Activated naive CD4-positive, alpha-beta T cell treated with Interleukin-2 at 50 U/mL for 16 hours (primary cell): ENCODE results near the gene CLDN15.
A peak's percentile ranks its signal among the peaks of the same experiment; 100 is the strongest.
"Not testable (repeated sequence)": the region's sequence is repeated elsewhere in the genome, so short reads cannot be mapped to it uniquely, and the experiment has no call there.

Experiments used
- DNase-seq: peaks from one replicate; pipeline ENCODE4 v3.0.0-alpha.2; 2020

Gene CLDN15, protein sequence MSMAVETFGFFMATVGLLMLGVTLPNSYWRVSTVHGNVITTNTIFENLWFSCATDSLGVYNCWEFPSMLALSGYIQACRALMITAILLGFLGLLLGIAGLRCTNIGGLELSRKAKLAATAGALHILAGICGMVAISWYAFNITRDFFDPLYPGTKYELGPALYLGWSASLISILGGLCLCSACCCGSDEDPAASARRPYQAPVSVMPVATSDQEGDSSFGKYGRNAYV

DNA sequence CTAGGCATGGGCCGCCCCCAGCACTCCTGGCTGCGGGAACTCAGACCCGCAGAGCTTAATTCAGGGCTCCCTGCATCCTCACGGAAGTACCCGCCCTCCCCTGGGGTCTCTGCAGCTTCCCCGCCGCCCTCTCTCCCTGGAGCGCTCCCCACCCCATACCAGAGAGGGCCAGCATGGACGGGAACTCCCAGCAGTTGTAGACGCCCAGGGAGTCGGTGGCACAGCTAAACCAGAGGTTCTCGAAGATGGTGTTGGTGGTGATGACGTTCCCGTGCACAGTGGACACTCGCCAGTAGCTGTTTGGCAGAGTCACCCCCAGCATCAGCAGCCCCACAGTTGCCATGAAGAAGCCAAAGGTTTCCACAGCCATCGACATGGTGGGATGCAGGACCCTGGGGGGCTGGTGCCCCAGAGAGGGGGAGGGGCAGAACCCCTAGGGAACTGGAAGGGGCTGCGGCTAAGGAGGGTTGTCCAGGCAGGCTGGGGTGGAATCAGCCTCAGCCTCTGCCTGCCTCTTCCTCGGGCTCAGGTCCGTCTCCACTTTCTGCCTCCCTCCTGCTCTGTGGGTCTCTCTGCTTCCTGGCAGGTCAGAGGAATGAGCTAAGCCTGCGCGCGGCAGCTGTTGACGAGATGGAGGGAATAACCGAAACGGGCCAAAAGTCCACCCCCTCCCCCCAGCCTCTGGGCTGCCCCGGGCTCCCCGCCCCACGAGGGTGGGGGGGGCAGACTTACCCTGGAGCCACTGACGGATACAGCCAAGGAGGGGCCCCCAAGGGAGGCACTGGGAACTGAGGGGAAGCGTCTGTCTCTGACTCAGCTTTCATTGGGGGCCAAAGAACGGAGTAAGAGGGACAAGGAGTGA is at the start of gene CLDN15:
CLDN15 (minus strand) TSS at position 597 of the 862 bp plus-strand sequence; CDS start at position 376, 221 bp downstream.
- no peak for DNase-seq

DNA sequence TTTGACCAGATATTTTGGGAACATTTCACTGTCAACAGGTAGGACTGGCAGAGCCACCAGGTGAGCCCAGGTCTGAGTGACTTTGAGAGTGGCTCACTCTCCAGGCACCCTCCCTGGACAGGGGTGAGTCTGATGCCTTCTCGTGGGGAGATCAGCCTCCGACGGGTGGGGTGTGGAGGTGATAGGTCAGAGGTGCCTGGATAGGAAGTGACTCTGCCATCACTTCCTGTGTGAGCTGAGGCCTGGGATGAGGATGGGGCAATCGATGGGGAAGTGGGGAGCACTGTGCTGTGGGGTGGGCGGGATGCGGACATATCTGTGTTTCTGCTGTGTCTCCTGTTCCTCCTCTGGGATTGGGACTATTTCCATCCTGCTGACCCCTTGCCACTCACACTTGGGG is 49.4 kb upstream of the CLDN15 start:
- DNase-seq: no peak

DNA sequence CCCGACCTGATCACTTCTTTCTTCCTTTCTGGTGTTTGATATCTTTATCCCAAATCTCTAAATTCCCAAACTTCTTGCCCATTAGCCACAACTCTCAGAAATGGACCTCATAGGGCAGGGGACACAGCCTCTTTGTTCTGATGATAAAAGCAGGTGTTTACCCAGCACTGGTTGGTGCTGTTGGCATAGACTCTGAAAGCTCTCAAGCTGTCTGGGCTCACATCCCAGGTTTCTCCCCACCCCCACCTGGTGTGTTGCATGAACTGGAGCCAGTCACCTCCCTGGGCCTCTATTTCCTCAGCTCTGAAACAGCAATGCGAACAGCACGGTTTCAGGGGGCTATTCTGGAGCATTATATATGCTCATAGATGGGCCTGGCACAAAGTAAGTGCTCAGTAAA is 48.3 kb upstream of the CLDN15 start:
- not testable (repeated sequence) for DNase-seq

DNA sequence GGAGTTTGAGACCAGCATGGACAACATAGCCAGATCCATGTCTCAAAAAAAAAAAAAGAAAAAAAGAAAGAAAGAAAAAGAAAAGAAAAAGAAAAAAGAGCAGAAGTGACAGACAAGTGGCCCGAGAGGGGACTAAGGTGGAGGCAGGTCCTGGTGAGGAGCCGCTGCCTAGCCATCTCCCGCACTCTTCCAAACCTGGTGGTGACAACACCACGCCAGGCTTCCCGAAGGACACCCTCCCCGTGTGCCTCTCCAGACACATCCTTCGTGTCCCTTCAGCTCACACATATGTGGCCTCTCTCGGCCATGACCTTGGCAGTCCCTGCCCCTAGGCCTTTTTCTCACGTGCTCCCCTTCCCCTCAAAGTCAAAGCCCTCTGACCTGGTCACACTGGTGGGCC is 47.6 kb upstream of the CLDN15 start:
- DNase-seq: no peak

DNA sequence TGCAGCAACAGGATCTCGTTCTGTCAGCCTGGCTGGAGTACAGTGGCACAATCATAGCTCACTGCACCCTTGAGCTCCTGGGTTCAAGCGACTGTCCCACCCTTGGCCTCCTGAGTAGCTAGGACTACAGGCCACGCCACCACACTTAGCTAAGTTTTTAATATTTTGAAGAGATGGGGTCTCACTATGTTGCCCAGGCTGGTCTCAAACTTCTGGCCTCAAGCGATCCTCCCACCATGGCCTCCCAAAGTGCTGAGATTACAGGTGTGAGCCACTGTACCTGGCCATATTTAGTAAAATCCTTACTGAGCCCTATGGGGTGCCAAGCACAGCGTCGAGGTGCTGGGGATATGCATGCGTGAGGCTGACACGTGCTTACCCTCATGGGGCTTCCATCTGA is 43.3 kb upstream of the CLDN15 start:
- DNase-seq: not testable (repeated sequence)

DNA sequence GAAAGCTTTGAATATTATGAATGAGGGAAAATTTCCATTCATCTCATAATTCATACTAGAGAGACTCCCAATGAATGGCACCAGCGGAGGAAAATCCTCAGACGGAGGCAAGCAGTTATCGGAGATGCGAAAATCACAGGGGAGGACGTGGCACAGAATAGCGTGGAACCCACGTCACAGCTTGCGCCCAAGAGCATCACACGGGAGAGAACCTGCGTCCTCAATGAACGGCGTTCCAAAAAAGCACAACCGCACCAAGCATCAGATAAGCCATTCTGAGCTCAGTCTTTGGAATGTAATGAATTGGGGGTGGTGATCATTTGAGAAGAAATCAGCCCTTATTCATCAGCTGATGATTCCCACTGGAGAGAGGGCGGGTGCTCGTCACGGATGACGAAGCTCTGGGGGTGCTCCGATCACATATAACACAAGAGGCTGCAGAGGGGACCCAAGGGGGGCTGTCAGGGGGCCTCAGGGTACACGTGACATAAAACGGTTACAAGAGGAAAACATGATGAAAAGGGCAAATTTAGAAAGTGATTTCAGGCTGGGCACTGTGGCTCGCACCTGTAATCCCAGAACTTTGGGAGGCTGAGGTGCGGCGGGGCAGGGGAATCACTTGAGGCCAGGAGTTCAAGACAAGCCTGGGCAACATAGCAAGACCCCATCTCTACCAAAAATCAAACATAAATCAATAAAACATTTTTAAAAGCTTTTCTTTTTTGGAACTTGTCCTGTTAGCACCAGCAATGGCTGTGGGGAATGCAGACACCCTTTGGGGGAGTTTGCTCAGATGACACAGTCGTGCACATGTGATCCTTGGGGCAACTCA is 41.1 kb upstream of the CLDN15 start:
- DNase-seq: no peak

DNA sequence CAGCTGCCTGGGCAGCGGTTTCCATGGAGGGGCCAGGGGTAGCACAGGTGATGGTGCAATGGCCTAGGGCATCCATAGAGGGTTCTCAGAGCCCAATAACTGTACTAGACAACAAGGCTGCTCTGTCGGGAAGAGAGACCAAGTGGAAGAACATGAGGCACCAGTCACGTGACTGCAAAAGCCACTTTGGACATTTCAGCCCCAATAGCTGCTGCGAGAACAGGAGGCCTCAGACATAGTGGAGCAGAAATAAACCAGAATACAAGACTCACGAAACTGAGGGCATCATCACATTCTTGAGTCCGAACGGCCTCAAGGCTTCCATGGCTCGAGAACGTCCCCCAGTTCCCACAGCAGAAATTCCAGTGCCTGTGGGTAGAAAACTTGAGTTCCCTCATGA is 39.6 kb upstream of the CLDN15 start:
- DNase-seq: no peak

DNA sequence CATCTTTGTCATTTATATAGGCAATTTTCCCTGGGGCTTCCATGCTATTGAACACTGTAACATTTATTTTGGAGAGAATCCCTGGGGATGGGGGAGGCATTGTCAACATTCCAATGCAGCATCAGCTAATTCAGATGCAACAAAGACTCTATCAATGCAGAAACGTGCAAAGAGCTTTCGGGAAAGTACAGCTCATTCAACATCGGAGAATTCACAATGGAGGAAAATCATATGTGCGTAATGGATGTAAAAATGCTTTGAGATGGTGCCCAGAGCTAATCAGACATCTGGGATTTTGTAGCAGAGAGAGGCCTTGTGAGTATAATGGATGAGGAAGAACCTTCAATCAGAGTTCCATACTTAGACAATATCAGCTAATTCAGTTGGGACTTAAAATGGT is 35.6 kb upstream of the CLDN15 start:
- no peak for DNase-seq

DNA sequence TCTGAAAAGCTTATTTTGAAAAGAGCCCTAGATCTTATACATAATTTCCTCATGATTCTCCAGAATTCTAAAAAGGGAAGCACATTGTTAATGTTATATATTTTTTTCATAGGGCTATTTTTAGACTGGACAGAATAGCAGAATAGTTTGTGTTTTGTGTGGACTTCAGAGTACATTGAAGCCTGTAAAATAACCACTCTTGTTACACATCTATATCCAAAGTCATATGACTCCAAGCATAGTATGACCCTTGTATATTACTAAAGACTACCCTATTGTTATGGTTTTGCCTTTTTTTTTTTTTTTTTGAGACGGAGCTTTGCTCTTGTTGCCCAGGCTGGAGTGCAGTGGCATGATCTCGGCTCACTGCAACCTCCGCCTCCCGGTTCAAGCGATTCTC is 33.4 kb upstream of the CLDN15 start:
- no peak for DNase-seq

DNA sequence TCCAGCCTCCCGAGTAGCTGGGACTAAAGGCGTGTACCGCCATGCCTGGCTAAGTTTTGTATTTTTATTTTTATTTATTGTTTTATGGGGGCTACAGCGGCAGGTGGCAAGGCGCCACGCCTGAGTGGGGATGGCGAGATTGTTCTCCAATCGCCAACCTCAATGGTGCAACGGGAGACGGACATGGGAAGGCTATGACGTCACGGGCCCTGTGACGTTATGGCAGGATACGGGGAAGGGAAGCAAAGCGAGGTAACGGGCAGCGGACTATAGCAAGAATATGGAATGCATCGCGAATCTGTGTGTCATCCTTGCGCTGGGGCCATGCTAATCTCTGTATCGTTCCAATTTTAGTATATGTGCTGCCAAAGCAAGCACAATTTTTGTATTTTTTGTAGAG is 32.1 kb upstream of the CLDN15 start:
- DNase-seq: no peak

DNA sequence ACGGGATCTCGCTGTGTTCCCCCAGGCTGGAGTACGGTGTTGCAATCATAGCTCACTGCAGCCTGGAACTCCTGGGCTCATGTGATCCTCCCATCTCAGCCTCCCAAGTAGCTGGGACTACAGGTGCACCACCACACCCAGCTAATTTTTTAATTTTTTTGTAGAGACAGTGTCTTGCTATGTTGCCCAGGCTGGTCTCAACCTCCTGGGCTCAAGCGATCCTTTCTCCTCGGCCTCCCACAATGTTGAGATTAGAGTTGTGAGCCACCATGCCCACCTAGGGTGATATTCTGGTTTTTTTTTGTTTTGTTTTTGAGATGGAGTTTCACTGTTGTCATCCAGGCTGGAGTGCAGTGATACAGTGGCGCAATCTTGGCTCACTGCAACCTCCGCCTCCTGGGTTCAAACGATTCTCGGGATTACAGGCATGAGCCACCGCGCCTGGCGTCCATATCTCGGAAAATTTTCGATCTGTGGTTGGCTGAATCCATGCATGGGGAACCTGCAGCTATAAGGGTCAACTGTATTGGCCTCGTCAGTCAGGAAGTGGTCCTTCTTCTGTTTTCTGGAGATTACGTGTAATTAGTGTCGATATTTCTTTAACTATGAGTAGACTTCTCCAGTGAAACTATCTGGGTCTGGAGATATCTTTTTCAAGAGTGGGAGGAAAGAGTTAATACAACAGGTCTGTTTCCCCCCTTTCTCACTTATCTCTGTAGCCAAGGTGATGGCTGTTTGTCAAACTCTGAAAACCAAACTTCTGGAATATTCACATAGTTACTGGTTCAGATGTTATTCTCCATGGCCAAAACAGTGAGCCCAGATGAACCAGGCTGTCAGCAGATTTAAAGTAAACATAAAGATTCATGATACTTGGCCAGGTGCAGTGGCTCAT is 28.3 kb upstream of the CLDN15 start:
- DNase-seq: no peak

DNA sequence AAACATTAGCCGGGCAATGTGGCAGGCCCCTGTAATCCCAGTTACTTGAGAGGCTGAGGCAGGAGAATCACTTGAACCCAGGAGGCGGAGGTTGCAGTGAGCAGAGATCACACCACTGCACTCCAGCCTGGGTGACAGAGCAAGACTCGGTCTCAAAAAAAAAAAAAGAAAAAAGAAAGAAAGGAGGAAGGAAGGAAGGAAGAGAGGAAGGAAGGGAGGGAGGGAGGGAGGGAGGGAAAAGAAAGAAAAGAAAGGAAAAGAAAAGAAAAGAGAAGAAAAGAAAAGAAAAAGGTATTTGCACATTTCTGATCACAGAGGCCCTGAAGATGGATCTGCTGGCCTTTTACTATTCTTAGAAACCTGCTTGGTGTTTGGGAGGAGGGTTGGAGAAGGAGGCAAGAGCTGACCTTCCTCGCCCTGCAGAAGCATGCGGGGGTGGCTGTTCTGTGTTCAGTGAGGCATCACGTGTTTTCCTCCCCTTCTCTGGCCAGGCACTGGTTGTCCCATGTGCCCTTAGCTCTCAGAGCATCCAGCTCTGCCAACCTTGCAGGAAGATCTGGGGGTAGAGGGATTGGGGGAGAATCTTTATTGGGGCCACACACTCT is 26.6 kb upstream of the CLDN15 start:
- not testable (repeated sequence) for DNase-seq

DNA sequence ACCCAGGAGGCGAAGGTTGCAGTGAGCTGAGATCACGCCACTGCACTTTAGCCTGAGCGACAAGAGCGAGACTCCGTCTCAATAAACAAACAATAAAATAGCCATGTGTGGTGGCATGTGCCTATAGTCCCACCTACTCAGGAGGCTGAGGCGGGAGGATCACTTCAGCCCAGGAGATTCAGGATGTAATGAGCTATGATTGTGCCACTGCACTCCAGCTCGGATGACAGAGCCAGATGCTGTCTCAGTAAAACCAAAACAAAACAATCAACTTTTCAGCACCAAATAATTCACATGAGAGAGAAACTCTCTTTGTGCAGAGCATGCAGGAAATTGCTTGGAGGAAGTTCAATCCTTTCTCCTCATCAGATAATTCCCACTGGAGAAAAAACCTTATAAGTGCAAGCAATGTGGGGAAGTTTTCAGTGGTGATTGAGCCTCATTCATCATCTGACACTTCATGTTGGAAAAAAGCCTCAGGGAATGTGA is 20.7 kb upstream of the CLDN15 start:
- no peak for DNase-seq

DNA sequence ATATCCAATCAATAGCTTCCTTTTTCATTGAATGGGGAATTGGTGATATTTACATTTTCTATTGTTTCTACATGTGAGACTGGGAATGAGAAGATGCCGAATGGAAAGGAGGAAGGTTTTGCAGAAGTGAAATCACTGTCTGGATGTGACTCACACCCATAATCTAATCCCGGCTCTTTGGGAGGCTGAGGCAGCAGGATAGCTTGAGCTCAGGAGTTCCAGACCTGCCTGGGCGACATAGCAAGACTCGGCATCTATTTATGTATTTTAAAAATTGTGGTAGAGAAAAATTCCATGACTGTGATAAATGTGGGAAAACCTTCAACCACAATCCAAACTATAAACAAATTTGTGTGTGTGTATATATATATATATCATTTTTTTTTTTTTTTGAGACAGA is 18.2 kb upstream of the CLDN15 start:
- DNase-seq: no peak

DNA sequence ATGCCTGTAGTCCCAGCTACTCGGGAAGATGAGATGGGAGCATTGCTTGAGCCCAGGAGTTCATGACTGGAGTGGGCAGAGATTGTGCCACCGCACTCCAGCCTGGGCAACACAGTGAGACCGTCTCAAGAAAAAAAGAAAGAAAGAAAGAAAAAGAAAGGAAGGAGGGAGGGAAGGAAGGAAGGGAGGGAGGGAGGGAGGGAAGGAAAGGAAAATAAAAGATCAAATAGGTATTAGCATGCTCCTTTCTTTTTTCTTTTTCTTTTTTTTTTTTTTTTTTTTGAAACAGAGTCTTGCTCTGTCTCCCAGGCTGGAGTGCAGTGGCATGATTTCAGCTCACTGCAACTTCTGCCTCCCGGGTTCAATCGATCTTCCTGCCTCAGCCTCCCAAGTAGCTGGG is 15.6 kb upstream of the CLDN15 start:
- DNase-seq: not testable (repeated sequence)

DNA sequence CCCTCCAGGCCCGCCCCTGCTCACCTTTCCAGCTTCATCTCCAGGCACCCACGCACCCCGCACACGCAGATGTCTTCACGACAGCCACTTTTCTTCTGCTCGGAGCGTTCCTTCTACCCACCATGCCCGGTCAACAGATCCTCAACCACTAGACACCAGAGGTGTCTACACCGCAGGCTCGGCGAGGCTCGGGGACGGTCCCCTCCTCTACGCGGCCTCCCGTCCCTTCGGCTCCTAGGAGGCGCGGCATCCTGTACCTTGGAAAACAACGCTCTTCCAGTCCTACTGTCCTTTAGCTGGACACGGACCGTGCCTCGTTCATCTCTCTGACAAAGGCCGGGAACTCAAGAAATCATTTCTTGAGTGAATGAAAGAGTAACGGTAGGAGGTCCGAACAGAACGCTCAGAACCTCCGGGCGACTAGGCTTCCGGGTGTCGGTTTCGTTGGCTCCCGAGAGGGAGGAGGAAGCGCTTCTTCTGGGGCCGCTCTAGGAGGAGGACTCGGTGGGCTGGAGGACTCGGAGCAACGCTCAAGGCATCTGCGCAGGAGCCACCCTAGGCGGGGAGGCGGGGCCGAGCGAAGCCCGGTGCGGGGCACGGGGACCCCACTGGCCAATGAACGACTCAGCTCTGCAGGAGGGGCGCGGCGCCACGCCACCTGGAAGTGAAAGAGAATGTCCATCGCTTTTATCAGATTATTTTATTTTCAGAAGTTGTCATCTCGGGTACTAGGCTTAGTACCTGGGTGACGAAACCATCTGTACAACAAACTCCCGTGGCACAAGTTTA is 14.5 kb upstream of the CLDN15 start:
- DNase-seq: peak; percentile 100

DNA sequence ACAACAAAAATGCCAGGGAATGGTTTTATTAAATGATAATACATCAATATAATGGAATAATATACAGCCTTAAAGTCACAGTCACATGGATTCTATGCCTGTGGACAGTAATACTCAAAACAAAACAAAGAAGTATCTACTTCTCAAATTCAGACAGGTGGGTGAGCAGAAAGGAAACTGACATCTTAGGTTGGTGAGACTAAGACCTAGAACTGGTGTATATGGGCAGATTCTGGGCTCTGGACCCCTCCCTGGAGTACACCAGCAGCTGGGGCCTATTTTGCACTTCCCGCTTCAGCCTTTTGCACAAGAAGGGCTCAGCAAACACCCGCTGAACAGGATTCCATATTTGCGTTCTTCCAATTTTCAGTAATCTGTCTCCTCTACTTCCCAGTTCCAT is 12.7 kb upstream of the CLDN15 start:
- no peak for DNase-seq

DNA sequence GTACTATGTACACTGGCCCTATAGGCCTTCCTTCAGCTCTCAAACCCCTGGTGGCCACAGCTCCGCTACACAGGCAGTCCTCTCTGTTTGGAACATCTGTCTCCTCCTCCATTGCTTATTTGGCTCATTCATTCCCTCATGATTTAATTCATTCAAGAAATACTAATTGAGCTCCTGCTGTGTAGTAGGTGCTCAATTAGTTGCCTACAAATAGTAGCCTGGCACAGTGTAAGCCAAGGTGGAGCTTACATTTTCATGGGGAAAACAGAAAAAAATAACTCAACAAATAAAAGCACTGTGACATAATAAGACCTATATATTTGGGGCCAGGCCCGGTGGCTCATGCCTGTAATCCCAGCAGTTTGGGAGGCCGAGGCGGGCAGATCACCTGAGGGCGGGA is 10.7 kb upstream of the CLDN15 start:
- DNase-seq: no peak

DNA sequence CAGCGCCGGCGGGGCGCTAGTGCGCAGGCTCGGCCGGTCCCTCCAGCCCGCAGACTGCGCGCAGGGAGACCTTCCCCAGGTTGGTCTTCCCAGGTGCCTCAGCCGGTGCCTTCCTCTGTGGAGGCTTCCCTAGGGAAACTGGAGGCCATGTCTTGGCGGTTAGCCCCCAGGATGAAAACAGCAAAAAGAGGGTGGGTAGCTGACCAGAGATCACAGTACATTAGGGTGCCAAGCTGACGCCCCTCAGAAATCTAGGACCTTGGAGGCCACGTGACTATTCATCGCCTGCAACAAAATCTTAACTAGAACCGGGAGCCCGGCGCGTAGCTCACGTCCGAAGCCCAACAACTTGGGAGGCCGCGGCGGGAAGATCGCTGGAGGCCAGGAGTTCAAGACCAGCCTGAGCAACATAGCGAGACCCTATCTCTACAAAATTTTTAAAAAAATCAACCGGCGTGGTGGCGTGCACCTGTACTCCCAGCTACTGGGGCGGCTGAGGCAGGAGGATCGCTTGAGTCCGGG is 7.6 kb upstream of the CLDN15 start:
- DNase-seq: no peak

DNA sequence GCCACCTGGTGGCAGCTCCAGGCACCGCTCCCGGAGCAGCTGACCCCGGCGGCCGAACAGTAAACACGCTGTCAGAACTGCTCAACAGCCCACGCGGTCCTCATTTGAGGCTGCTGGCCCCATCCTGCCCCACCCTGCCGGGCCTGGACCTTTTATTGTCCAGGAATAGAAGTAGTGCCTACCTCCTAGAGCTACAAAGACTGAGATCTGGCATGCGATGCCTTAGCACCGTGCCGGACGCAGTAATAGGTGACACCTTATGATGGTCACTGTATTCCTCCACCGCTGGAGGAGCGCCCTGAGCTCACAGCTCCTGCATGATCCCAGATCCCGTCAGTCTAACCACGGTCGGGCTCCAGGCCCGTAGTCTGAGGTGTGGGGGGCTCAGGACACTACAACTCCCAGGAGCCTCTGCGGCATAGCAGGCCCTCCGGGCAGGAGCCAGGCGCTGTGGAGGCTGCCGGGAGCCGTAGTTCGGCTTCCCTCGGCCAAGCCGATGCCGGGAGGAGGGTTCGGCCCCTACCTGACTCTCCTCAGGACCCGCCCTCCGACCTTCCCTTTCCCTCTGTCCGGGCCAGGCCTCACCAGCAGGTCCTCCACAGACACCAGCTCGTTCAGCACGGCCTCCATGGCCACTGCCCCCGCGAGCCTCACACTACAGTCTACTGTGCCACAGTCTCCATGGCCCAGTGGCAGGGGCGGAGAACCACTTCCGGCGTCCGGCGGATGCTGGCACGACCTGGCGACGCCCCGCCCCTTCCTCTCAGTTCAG is 7.0 kb upstream of the CLDN15 start, which contains the start of gene FIS1:
FIS1 (minus strand) TSS at position 707 of the 772 bp plus-strand sequence; CDS start at position 630, 77 bp downstream.
- DNase-seq: peak; percentile 95
